Breast epithelium (tissue), 4 donors: ENCODE measurements around the gene F5. TPM values are rescaled to one million over a fixed set of nuclear protein-coding genes. Genes with fewer than 3 reads are reported as not detected.
A peak's percentile ranks its signal among the peaks of the same experiment; 100 is the strongest.

Source experiments
- DNase-seq, 2 donors: peaks; one replicate each; pipeline ENCODE4 v3.0.0-alpha.2; 2019; ENCODE audit warnings: low spot score in 2 of 2
- H3K27ac ChIP-seq, 2 donors: fragments of 200-600 bp; sonication (generic) in 1 of 2; one replicate each; pipeline ENCODE4 v1.5.1; 2016 to 2019; ENCODE audit warnings: mild to moderate bottlenecking in 1 of 2
- H3K27me3 ChIP-seq, 2 donors: fragments of 200-600 bp; sonication (generic) in 1 of 2; one replicate each; pipeline versions ENCODE4 v1.5.1 to v1.6.0; 2017 to 2019; ENCODE audit warnings: control low read depth in 1 of 2, mild to moderate bottlenecking in 1 of 2
- H3K36me3 ChIP-seq: fragments of 200-600 bp; one replicate; pipeline ENCODE4 v1.5.1; 2019
- H3K4me1 ChIP-seq, 2 donors: fragments of 200-600 bp; sonication (generic); one replicate each; pipeline ENCODE4 v1.5.1; 2016 to 2019; ENCODE audit warnings: control low read depth in 1 of 2
- H3K4me3 ChIP-seq, 3 donors: fragments of 200-600 bp; sonication (generic); 1 replicate in 2 of 3; 2 replicates in 1 of 3; pipeline ENCODE4 v1.5.1; 2016 to 2019; ENCODE audit warnings: mild to moderate bottlenecking in 3 of 3, moderate library complexity in 2 of 3
- H3K9me3 ChIP-seq, 2 donors: fragments of 200-600 bp; sonication (generic) in 1 of 2; one replicate each; pipeline ENCODE4 v1.5.1; 2016 to 2019; ENCODE audit warnings: control low read depth in 1 of 2
- CTCF ChIP-seq, 3 donors: fragments of 450-650 bp; IDR thresholded peaks; one replicate each; pipeline ENCODE4 v1.5.1; 2016 to 2017; ENCODE audit warnings: antibody characterized with exemption in 3 of 3, mild to moderate bottlenecking in 3 of 3, moderate library complexity in 3 of 3
- POLR2A ChIP-seq: fragments of 450-650 bp; IDR thresholded peaks from one replicate; pipeline ENCODE4 v1.6.1; 2016; ENCODE audit warnings: antibody characterized with exemption, mild to moderate bottlenecking, moderate library complexity
- POLR2AphosphoS5 ChIP-seq, 3 donors: sonication (generic); formaldehyde crosslinking; IDR thresholded peaks; one replicate each; pipeline ENCODE4 v1.6.1; 2017; ENCODE audit warnings: antibody characterized with exemption in 3 of 3
- intact Hi-C: fragments of 100-400 bp; cut with DNase I; formaldehyde crosslinking; loops from one replicate; pipeline ENCODE4 v1.15.1; 2023; ENCODE audit warnings: low total_unique reads
- total RNA-seq, 3 donors: library from RNA; depleted of rRNA; stranded (reverse); fragments of >200 nt; gene quantifications; one replicate each; pipeline ENCODE4 v1.1.0, GENCODE V29; 2016

F5 gene
- total RNA-seq, 3 donors from 2014 or later = 0.44 to 7.4 (median 1.3) TPM

DNA sequence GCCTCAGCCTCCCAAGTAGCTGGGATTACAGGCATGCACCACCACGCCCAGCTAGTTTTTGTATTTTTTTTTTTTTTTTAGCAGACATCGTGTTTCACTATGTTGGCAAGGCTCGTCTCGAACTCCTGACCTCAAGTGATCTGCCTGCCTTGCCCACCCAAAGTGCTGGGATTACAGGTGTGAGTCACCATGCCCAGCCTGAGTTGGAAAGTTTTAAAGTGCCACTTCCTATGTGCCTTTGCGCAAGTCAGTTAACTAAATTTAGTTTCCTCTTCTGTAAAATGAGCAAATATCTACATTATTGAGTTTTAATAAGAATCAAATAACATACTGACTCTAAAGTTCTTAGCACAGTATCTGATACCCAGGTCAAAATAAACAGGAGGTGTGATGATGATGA is 112.9 kb downstream of the F5 start:
- H3K36me3 ChIP-seq = no peaks in the 10 kb centered on the region
- H3K27me3 ChIP-seq = no peaks in the 10 kb centered on the region
- H3K4me1 ChIP-seq = no peaks in the 10 kb centered on the region
- intact Hi-C loops = no loop called here
- no peak overlapping the region for H3K27ac ChIP-seq
- DNase-seq = no peak
- no peaks in the 10 kb centered on the region for H3K9me3 ChIP-seq
- no peak overlapping the region for H3K4me3 ChIP-seq
- TF ChIP-seq POLR2AphosphoS5 (IDR thresholded peaks at IDR 0.05) (no peak), POLR2A (no peak), CTCF (IDR thresholded peaks at IDR 0.05) (no peak)

- TF ChIP-seq POLR2A (no peak), POLR2AphosphoS5 (IDR thresholded peaks at IDR 0.05) (no peak), CTCF (IDR thresholded peaks at IDR 0.05) (no peak)
- no peak overlapping the region for H3K27ac ChIP-seq
- intact Hi-C loops = no loop called here
Observed at GRCh38 chr1:169472738-169473137, 113.5 kb downstream of the F5 start.

GRCh38 chr1:169468982-169469381 is 117.3 kb downstream of the F5 start:
- Histone ChIP-seq H3K27ac (no peak overlapping the region), H3K4me3 (no peak overlapping the region), H3K4me1 (no peaks in the 10 kb centered on the region), H3K9me3 (no peaks in the 10 kb centered on the region), H3K27me3 (no peaks in the 10 kb centered on the region), H3K36me3 (peaks cover under 1% of the 10 kb centered on the region)
- intact Hi-C loops = no loop called here
- DNase-seq = no peak
- TF ChIP-seq POLR2A = no peak
- TF ChIP-seq POLR2AphosphoS5 (IDR thresholded peaks at IDR 0.05) = no peak
- TF ChIP-seq CTCF (IDR thresholded peaks at IDR 0.05) = no peak

More at GRCh38 chr1:169472738-169473137, 113.5 kb downstream of the F5 start:
- H3K9me3 ChIP-seq = no peaks in the 10 kb centered on the region
- no peak overlapping the region for H3K4me3 ChIP-seq
- H3K36me3 ChIP-seq = no peaks in the 10 kb centered on the region
- no peak for DNase-seq
- no peaks in the 10 kb centered on the region for H3K4me1 ChIP-seq
- no peaks in the 10 kb centered on the region for H3K27me3 ChIP-seq

DNA sequence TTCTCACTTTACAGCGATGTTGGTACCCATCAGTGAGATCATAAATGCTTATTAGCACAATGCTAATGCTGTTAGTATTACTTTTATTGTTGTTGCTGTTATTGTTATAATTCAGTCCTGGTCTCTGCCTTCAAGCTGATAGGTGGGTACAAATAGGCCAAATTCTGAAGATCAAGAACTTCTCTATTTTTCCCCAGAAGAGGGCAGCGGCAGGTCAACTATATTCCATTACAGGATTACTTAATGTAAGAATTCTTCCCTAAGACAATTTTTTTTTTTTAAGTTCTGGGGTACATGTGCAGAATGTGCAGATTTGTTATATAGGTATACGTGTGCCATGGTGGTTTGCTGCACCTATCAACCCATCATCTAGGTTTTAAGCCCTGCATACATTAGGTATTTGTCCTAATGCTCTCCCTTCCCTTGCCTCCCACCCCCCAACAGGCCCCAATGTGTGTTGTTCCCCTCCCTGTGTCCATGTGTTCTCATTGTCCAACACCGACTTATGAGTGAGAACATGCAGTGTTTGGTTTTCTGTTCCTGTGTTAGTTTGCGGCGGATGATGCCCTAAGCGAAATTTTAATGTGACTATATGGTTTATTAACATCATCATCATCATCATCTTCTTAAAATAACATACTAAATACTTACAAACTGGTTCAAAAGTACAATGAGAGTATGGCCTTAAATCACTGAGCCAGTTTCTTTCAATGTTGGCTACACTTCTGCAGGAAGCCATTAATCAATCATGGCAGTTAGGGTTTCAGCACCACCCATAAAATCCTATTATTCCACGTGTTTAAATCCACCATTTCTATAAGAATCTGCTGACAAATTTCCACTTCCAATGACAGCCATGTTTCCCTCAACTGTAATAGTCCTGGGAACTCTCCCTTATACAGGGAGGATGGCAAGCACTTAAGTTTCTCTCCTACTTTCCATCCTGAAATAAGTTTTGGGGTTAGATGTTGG is 119.7 kb downstream of the F5 start:
- DNase-seq = no peak
- Histone ChIP-seq H3K9me3 (no peaks in the 10 kb centered on the region), H3K27ac (no peak overlapping the region), H3K4me1 (no peaks in the 10 kb centered on the region), H3K36me3 (peaks cover 3% of the 10 kb centered on the region), H3K4me3 (no peak overlapping the region), H3K27me3 (no peaks in the 10 kb centered on the region)
- intact Hi-C loops = no loop called here
- no peak for TF ChIP-seq POLR2A
- peak in 1 of 3 donors; percentile 49 for TF ChIP-seq CTCF (IDR thresholded peaks at IDR 0.05)
- no peak for TF ChIP-seq POLR2AphosphoS5 (IDR thresholded peaks at IDR 0.05)

DNA sequence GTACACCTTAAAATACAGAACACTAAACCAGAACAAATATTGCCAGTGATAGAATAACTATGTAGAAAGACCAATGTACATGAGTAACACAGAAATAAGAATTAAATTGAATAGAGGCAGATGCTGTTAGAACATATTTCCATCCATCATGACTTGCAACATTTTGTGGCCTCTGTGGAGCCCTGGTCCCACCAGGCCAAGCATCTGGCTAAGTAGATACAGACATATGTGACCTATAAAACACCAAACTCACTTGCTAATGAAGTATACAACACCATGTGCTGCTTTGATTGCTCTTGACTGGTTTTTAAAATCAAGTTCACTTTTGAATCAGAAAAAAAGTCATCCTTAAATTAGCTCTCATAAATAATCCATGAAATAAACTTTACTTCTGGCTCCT is 121.0 kb downstream of the F5 start:
- intact Hi-C loops = no loop called here
- H3K36me3 ChIP-seq = peaks cover 3% of the 10 kb centered on the region
- TF ChIP-seq POLR2A (no peak), POLR2AphosphoS5 (IDR thresholded peaks at IDR 0.05) (no peak), CTCF (IDR thresholded peaks at IDR 0.05) (no peak)
- H3K9me3 ChIP-seq = no peaks in the 10 kb centered on the region
- no peak for DNase-seq
- no peak overlapping the region for H3K27ac ChIP-seq
- H3K4me1 ChIP-seq = no peaks in the 10 kb centered on the region
- H3K4me3 ChIP-seq = no peak overlapping the region
- no peaks in the 10 kb centered on the region for H3K27me3 ChIP-seq
